Measurements from ENCODE around the gene SOHLH1.

GRCh38 chr9:135719472-135719871 is 20.2 kb upstream of the SOHLH1 start:
- TF ChIP-seq CTCF (IDR thresholded peaks at IDR 0.05) = no peak
- TF ChIP-seq POLR2A (IDR thresholded peaks at IDR 0.05) = no peak
- TF ChIP-seq POLR2AphosphoS5 (IDR thresholded peaks at IDR 0.05) = no peak
